T-helper 9 cell (primary cell): ENCODE measurements around the gene CCDC86.

Source experiments
- DNase-seq: peaks from one replicate; pipeline ENCODE4 v3.0.0-alpha.2; 2020

Gene CCDC86

DNA sequence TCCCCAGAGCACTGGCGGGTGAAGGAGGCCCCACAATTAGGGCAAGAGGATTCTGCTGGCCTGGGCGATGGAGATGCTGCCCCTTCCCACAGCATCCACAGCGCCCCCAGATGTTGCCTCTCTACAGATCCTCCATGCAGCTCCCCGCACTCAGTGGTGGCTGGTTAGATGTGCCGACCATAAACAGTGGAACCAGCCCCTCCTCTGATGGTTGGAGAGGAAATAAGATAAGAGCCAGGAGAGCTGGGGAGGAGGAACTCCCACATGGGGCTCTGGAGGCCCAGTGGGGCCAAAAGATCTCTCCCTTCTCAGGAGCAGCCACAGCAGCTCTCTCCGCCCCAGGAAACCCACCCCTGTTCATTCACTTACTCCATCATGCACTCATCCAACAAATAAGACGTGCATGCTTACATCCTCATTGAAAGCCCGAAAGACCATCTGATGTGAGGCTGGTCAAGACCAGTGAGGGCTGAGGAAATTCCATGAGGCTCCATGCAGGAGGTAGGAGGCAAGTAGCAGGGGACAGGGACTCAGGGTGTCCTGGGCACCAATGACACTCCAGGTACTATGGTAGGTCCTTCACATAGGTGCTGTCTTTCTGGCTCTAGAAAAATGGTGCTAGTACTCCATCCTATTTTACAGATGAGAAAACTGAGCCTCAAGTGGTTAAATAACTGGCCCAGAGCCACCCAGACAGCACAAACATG, 12.4 kb downstream of the CCDC86 start:
- DNase-seq, result no peak

DNA sequence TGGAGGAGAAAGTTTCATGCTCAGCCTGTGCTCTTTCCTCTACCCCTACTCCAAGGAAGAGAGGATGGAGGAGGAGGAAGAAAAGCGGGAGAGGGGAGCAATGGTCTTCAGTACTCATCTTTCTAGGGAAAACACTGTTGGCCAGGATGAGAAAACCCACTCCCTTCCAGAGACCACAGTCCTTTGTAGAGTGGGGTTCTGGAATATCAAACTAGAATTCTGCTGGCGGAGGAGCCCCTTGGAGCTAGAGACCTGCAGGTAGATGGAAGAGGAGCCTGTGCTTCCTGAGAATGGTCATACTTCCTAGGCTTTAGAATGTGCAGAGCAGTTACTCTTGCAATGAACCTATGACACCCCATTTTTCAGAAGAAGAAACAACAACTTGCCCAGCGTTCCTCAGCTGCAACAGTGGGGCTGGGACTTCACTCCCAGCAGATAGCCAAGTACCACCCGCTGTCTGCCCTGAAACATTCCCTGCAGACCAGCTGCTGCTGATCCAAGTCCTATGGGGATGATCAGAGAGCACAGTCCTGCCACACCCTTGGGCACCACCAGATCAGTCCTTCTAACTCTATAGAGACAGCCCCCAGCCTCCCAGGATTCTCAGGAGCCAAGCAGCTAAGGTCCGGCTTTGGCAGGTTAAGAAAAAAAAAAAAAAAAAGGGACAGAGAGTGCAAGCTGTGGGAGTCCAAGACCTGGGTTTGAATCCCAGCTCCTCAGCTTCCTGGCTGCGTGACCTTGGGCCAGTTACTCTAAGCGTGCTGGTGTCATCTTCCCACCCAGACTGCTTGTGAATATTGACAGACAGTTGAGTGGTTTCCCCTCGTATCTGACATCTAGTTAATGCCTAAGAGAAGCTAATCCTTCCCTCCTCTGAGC, 13.2 kb downstream of the CCDC86 start:
- no peak for DNase-seq

DNA sequence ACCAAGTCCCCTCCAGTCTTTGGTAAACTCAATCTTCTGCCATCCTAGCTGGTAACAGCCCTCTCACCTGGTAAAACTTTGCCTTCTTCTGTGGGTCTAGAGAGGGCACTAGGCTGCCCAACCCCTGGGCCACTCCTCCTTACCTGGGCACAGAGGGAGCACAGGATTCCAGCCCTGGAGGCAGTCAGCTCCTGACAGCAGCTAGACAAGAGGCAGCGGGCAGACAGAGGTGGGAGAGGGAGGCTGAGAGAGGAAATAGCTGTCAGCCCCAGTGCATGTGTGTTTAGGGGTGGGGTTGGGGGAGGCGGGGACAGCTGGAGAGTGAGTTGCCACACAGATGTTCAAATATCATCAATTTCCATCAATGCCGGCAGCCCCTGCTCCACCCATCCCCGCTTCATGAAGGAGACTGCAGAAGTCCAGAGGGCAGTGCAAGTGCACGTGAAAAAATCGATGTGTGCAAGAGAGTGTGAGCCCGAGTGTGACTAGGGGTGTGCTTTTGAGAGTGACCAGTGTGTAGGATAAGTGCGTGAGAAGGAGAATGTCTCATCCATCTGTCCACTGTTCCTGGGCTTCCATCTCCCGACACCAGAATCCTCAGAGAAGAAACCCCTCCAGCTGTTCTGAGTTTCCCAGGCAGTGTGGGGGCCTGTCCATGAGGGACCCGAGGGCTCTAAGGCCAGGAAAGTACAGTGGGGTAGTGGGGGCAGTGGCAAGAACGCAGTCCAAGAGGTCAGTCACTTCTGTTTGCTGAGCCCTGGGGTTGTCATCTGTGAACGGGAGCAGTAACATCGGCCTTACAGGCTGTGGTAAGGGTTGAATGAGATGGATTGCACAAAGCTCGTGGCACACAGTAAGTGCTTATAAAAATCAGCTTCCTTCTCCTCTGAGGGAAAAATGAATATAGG, 14.1 kb downstream of the CCDC86 start, which contains the start of gene PTGDR2:
Gene PTGDR2 (minus strand): TSS at position 225 of the 908 bp plus-strand sequence. CDS start 2,228 bp downstream, outside the sequence.
- DNase-seq, result no peak

DNA sequence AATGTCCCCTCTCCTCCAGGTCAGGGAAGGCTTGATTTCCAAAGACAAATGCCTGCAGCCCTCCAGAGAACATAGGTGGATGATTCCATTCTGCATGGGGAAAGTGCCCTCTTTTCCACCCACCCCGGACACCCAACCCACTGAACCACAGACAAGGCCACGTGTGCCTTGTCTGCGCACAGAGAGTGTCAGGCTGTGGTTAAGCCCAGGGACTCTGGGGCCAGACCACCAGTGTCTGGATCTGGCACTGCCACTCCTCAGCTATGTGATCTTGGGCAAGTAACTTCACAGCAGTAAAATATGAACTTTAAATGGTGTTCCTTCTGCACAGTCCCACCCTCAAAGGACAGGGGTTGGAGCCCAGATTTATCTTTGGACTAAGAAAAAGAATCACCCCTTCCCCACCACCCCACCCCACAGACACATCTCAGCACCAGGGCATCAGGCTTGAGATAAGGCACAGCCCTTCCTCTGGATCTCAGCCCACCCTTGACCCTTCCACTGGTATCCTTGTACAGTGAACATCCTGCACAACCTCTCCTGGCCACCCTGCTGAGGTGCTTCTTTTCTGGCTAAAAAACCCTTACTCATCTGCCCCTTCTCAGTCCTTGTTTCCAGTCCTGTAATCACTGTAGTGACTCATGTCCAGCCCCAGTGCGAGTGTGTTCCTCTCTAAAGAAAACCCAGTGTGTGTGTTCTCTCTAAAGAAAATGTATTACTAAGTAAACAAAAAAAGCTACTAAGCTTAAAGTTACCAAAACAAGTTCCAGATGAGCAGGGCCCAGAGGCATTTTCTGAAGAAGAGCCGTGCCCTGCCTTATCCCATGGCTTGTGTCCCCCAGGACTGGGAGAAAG, 15.7 kb downstream of the CCDC86 start:
- no peak for DNase-seq

DNA sequence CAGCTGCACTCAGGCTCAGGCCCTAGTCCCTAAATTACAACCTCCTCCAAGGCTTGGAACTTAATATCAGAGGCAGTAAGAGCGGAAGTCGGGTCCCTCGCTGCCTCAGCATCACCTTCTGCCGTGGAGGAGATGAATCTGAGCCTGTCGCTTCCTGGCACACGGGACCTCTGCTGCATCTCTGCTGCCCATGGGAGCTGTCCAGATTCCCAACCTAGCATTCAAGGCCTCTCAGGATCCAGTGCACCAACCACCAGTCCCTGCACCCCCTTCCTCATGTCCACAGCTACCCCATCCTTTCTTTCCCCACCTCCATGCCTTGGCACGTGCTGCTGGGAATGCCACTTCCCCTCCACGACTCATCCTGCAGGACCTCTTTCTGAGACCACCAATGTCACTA, 16.3 kb downstream of the CCDC86 start:
- DNase-seq, result no peak

DNA sequence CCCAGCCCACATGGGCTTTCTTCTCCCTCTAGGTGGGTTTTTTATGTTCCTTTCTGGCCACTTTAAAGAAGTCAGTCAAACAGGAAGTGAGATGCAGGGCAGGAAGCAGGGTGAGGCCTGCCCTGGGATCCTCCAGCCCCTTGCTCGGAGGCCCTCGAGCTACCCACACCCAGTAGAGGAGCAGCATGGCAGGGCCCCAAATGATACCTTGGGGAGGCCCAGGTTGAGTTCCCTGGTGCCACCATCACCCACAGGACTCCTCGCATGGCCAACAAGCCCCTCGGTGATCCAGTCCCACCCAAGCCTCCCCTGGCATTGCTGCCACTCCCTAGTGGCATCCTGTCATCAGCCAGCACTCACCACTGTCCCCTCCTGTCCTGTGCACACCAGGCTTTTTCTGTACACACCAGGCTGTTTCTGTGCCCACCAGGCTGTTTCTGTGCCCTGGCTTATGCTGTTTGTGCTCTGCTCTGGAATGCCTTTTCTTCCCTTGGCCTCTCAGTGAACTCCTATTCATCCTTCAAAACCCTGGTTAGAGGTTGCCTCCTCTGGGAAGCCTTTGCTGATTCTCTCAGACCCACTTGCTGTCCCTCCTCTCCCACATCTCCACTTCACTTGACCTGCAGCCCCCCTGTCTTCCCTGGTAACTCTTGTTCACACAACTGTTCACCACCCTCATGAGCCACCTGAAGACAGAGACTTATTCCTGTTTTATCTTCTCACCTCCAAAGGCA, 17.0 kb downstream of the CCDC86 start:
- DNase-seq, result no peak

DNA sequence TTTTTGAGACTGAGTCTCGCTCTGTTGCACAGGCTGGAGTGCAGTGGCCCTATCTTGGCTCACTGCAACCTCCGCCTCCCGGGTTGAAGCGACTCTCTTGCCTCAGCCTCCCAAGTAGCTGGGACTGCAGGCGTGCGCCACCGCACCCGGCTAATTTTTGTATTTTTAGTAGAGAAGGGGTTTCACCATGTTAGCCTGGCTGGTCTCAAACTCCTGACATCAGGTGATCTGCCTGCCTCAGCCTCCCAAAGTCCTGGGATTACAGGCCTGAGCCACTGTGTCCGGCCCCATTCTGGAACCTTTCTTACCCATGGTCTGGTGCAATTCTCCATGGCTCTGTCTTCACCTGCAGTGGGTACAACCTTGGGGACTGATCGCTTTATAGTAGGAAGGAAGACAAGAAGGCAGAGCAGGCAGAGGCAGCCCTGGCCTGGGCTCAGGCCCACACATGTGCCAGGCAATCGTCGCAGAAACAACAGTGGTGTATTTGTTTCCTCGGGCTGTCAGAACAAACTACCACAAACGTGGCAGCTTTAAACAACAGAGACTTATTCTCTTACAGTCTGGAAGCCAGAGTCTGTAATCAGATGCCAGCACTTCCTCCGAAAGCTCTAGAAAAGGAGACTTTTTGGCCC, 17.8 kb downstream of the CCDC86 start:
- no peak for DNase-seq

DNA sequence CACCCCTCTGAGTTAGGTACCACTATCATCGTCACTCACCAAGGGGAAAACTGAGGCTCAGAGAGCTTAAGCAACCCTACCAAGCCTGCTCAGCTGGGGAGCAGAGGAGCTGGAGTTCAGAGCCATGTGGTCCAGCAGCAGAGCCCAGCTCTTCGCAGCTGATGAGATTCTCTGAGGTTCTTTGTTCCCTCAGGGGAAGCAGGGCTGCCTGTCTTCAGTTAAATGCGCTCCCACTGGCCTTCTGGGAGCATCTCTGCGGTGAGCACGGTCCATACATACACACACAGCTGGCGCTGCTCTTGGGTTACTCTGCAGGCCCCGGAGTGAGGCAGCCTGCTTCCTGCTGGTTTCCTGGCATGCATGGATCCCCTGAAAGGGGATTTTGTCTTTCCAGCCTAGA, 19.0 kb downstream of the CCDC86 start:
- no peak for DNase-seq

DNA sequence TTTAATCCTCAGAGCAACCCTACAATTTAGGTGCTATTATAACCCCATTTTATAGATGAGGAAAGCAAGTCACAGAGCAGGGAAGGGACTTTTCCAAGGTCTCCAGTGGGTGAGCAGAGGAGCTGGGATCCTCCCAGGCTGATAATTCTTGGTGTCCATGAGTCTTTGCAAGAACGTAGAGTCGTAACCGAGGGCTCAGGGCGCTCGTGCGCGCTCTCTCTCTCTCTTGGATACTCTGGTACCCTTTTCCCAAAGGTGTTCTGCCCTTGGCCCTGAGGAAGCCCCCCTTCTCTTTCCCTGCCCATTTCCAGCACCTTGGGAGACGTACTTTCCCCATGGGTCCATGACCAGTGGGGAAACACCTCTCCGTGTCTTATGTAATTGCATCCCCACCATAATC, 20.3 kb downstream of the CCDC86 start:
- no peak for DNase-seq

DNA sequence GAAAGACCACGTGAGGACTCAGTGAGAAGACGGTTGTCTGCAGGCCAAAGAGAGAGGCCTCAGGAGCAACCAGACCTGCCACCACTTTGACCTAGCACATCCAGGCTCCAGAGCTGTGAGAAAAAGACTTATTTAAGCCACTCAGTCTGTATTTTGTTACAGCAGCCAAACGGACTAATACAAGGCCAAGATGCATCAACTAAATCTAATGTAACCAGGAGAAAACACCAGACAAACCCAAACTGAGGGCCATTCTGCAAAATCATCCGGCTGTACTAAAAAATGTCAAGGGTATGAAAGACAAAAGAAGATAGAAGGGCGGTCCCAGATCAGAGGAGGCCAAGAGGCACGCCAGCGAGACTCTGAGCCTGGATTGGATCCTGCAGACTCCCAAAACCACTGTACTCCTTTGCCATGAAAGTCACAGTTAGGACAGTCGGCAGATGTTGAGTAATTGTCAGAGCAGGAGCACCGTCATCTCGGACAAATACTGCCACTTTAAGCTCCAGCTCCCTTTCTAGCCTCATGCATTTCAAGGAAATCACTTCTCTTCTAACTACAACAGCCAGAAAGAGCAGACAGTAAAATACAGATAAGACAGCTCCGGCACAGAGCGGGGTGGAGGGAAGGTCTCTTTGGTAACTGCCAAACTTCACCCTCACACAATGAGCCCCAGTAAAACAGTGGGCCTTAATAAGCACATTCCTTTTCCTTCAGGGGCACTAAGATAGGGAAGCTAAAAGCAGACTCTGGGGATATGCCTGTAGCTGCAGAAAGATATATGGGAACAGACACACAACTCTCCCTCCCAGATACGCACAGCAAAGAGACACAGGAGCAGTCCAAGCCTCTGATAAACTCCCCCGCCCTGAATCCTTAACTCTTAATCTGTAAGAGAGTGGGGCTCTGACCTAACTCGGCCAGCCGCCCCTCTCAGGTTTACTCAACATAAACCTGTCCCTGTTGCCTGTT, 21.9 kb downstream of the CCDC86 start:
- no peak for DNase-seq

DNA sequence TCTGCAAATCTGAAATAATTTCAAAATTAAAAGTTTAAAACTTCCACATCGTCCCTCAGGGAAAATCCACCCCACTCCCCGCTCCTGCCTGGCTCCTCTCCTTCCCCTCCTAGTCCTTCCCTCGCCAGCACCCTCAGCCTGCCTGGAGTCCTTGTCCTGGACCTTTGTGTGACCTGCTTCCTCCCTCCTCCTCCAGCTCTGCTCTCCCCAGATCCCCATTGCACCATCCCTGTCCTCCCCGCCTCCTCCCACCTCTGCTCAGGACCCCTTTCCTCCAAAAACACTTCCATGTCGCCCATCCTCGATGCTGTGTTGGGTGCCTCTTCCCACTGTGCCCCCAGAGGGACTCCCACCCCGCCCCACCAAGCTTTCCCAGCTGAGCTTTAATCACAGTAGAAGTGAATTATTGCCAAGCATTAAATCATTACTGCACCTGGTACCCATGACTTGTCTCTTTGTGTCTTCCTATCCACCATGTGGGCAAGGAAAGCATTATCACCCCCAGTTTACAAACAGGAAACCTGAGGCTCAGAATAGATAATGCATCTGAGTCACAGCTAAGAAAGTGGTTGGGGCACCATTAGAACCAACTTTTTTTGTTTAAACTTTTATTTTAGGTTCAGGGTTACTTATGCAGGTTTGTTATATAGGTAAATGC, 23.1 kb downstream of the CCDC86 start:
- DNase-seq, result no peak

DNA sequence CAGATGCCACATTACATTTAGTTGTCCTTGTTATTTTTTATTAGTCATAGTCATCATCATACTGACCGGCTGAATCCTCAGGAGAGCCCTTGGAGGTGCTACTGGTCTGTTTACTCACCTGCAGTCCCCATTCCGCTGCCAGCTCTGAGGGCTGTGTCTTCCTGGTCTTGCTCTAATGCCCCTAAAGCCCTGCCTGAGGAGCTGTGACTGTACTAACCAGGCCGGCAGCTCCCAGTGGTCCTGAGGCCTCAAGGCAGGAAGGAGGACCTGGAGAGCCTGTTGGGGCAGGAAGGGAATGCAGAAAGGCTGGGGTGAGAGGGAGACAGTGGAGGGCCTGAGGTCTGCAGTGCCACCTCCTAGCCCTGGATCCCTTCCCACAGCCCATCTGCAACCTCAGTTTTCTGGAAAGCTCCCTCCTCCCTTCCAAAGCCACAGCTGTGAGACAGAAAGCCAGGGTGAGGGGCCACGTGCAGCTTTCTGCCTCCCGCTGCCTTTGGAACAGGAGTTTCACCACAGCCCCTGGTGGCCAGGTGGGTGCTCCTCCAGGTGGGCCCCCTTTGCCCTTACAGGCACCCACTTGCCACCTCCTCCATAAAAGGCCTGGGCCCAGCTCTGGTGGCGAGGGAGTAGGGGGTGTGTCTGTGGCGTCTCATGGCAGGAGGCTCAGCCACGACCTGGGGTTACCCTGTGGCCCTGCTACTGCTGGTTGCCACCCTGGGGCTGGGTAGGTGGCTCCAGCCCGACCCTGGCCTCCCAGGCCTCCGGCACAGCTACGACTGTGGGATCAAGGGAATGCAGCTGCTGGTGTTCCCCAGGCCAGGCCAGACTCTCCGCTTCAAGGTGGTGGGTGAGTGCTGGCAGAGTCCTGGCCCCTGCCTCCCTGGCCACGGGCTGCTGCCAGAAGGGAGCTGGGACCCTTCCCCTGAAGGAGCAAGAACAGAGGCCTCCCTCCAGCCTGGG, 25.3 kb downstream of the CCDC86 start, which contains the start of gene ZP1:
Gene ZP1 (plus strand): TSS at position 632 of the 960 bp plus-strand sequence. CDS start 20 bp downstream, at position 652.
- DNase-seq, result no peak

DNA sequence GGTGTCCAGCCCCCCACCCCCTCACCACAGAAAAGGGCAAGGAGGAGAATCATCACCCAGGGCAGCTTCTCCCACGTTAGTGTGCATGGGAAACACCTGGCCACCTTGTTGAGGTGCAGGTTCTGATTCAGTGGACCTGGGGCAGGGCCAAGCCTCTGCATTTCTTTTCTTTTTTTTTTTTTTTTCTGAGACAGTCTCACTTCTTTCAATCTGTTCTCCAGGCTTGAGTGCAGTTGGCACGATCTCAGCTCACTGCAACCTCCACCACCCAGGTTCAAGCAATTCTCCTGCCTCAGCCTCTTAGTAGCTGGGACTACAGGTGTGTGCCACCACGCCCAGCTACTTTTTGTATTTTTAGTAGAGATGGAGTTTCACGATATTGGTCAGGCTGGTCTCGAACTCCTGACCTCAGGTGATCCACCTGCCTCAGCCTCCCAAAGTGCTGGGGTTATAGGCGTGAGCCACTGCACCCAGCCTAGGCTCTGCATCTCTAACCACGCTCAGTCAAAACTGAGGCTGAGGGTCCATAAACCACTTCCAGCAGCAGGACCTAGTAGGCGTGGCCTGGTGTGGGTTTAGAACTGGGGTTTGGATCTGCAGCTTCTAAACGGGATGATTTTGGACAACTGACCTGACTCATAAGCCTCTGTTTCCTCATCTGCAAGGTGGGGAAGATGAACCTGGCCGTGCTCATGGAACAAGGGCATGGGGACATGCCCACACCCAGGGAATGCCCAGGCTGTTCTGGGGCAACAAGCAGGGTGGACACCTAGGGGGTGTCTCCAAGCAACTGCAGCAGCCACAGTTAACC, 26.2 kb downstream of the CCDC86 start:
- DNase-seq, result no peak

DNA sequence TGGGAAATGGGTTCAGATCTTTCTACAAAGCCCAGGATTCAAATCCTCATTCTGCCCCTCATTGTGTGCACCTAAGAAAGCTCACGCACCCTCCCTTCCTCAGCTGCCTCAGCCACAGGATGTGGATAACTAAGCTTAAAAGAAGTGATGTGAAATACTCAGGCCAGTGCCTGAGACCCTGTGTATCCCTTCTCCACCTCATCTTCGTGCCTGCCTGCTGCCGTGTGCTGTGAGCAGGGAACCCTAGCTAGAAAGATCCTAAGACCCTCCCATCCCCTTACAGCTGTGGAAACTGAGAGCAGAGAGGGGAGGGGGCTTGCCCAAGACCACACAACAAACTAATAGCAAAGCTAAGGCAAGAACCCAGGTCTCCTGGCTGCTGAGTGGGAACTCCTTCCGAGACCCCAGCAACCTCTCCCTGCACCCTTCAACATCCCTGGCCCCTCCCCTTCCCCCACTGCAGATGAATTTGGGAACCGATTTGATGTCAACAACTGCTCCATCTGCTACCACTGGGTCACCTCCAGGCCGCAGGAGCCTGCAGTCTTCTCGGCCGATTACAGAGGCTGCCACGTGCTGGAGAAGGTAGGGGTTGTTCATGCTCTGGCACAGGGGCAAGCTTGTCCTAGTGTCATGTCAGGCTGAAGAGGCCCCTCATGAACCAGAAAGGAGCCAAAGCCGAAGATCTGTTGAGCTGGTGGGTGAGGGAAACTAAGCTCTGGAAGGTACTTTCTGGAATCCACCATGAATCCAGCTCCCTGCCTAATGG, 27.0 kb downstream of the CCDC86 start:
- DNase-seq, result no peak

DNA sequence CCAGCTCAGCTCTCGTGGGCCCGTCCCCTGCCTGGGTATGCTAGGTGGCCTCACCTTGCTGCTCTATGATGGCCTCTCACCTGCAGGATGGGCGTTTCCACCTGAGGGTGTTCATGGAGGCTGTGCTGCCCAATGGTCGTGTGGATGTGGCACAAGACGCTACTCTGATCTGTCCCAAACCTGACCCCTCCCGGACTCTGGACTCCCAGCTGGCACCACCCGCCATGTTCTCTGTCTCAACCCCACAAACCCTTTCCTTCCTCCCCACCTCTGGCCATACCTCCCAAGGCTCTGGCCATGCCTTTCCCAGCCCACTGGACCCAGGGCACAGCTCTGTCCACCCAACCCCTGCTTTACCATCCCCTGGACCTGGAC, 27.5 kb downstream of the CCDC86 start:
- no peak for DNase-seq

DNA sequence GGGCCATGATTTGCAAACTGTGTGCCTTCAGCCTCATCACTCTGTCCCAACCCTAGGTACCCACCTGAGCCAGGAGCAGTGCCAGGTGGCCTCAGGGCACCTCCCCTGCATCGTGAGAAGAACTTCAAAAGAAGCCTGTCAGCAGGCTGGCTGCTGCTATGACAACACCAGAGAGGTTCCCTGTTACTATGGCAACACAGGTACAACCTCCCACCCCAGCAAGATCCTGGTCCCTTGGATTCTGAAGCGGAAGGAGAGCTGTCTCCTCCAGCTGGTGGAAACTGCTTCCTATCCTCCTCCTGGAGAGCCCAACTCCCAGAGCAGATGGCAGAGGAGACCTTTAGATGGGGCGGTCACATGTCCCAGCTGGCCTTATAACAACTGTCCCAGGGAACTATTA, 28.4 kb downstream of the CCDC86 start:
- no peak for DNase-seq
